Measurements from ENCODE around the gene GRIA3. TPM values are rescaled to one million over a fixed set of nuclear protein-coding genes. Genes with fewer than 3 reads are reported as not detected.

GRIA3 gene
- total and polyA plus RNA-seq, 9 donors, result 1.2 to 11.2 (median 4.2) TPM

DNA sequence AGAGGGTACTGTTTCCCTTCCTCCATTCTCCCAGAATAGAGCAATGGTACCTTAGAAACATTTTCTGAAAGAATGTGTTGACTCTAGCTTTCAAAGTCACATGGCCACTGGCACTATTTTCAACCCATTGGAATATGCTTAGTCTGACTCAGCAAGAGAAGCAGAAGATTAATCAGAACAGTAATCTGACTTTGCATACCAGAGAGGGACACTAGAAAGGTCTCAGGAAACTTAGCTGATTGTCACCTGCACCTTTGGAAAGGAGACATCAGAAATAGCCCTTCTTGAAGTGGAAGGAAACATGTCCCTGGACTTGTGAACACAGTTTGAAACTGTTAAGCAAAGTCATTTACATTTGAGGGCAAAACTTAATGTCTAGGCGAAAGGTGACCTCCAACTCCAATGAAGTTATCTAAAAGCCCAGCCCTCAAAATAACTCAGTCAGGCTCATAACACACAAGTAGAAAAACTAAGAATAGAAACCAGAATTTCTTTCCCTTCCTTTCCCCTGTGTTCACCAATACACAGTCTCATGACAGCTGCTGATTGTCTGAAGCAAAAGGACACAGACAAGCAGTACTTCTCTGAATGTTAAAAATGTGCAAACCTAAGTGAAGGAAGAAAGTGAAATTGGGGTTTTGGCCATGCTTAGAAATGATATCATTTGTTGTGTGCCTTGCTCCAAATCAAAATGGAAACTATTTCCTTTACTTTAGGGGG is 270.8 kb downstream of the GRIA3 start:
- no peak for DNase-seq
- H3K4me3 ChIP-seq, result no peak overlapping the region
- 34 to 44% (median 43%) methylated on average over 1 of the region's 1 CpG for WGBS, 3 donors

DNA sequence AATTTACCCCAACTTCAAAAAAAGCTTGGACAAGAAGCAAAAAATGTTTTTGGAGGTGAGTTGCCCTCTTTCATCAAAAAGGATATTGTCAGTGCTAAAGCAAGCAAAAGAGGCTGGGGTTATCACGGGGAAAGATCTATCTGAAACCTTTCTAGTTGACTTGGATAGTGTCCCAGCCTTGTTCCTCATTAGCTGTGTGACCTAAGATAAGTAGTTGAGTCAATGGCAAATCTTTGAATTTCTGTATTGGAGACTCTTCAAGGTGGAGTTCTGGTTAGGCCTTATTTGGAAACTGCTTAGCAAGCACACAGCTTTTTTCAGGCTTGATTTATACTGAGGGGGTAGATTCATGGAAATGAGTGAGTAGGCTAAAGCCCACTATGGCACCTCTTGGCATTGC is 271.6 kb downstream of the GRIA3 start:
- intact Hi-C loops (cut with DNase I), result no loop called here
- no peak for DNase-seq
- Histone ChIP-seq H3K4me3 (no peak overlapping the region), H3K27me3 (no peaks in the 10 kb centered on the region), H3K4me1 (ENCODE audit: insufficient read depth) (no peaks in the 10 kb centered on the region), H3K27ac (no peak overlapping the region), H3K9me3 (no peaks in the 10 kb centered on the region), H3K36me3 (no peaks in the 10 kb centered on the region)
- TF ChIP-seq, protein P1, sequence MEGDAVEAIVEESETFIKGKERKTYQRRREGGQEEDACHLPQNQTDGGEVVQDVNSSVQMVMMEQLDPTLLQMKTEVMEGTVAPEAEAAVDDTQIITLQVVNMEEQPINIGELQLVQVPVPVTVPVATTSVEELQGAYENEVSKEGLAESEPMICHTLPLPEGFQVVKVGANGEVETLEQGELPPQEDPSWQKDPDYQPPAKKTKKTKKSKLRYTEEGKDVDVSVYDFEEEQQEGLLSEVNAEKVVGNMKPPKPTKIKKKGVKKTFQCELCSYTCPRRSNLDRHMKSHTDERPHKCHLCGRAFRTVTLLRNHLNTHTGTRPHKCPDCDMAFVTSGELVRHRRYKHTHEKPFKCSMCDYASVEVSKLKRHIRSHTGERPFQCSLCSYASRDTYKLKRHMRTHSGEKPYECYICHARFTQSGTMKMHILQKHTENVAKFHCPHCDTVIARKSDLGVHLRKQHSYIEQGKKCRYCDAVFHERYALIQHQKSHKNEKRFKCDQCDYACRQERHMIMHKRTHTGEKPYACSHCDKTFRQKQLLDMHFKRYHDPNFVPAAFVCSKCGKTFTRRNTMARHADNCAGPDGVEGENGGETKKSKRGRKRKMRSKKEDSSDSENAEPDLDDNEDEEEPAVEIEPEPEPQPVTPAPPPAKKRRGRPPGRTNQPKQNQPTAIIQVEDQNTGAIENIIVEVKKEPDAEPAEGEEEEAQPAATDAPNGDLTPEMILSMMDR (IDR thresholded peaks at IDR 0.05), result no peak
- TF ChIP-seq EP300 (IDR thresholded peaks at IDR 0.05) (no peak), POLR2A (IDR thresholded peaks at IDR 0.05) (no peak)
- 43 to 61% (median 45%) methylated on average over 1 of the region's 1 CpG for WGBS, 3 donors

More for the DNA sequence above, 270.8 kb downstream of the GRIA3 start:
- Histone ChIP-seq H3K27me3 (no peaks in the 10 kb centered on the region), H3K27ac (no peak overlapping the region), H3K36me3 (no peaks in the 10 kb centered on the region), H3K9me3 (no peaks in the 10 kb centered on the region), H3K4me1 (ENCODE audit: insufficient read depth) (no peaks in the 10 kb centered on the region)
- TF ChIP-seq, protein P1 (IDR thresholded peaks at IDR 0.05), result no peak
- TF ChIP-seq EP300 (IDR thresholded peaks at IDR 0.05) (no peak), POLR2A (IDR thresholded peaks at IDR 0.05) (no peak)
- intact Hi-C loops (cut with DNase I), result no loop called here

DNA sequence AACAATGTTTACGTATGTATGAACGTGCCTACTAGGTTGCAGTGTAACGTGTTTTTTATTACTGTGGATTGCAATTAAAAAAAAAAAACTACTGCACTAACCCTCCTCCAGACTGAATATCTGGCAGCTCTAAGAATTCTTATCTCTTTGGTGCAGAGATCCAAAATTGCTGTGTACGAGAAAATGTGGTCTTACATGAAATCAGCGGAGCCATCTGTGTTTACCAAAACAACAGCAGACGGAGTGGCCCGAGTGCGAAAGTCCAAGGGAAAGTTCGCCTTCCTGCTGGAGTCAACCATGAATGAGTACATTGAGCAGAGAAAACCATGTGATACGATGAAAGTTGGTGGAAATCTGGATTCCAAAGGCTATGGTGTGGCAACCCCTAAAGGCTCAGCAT is 280.6 kb downstream of the GRIA3 start:
- no peaks in the 10 kb centered on the region for H3K36me3 ChIP-seq
- intact Hi-C loops (cut with DNase I), result no loop called here
- no peaks in the 10 kb centered on the region for H3K4me1 ChIP-seq (ENCODE audit: insufficient read depth)
- no peaks in the 10 kb centered on the region for H3K9me3 ChIP-seq
- H3K27ac ChIP-seq, result no peak overlapping the region
- no peak overlapping the region for H3K4me3 ChIP-seq
- TF ChIP-seq EP300 (IDR thresholded peaks at IDR 0.05) (no peak), POLR2A (IDR thresholded peaks at IDR 0.05) (no peak)
- TF ChIP-seq, protein P1 (IDR thresholded peaks at IDR 0.05), result no peak
- no peaks in the 10 kb centered on the region for H3K27me3 ChIP-seq
- 41 to 47% (median 47%) methylated on average over 10 of the region's 10 CpGs for WGBS, 3 donors
- no peak for DNase-seq

DNA sequence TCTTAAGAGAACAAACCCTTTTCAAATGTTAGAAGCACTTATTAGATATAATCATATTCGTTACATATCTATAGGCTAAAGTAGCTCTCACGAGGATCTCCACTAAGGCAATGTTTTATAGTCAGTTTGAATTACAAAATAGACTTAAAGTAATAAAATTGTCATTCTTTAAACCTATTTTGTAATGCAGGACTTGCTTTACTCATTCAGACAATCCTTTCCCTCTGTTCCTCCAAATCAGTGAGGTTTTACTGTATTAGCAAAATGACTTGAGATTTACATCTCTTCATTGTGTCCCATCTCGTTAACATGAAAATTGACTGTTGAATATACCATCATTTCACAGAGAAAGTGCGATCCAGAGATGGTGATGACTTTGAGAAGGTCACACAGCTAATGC is 284.4 kb downstream of the GRIA3 start:
- Histone ChIP-seq H3K4me3 (no peak overlapping the region), H3K9me3 (no peaks in the 10 kb centered on the region), H3K27ac (no peak overlapping the region), H3K4me1 (ENCODE audit: insufficient read depth) (no peaks in the 10 kb centered on the region), H3K27me3 (no peaks in the 10 kb centered on the region), H3K36me3 (no peaks in the 10 kb centered on the region)
- no peak for DNase-seq
- 47 to 59% (median 55%) methylated on average over 4 of the region's 4 CpGs for WGBS, 3 donors
- intact Hi-C loops (cut with DNase I), result no loop called here
- no peak for TF ChIP-seq EP300 (IDR thresholded peaks at IDR 0.05)
- TF ChIP-seq POLR2A (IDR thresholded peaks at IDR 0.05), result no peak
- TF ChIP-seq, protein P1 (IDR thresholded peaks at IDR 0.05), result no peak
